Measurements from ENCODE around the gene ABCC2.

ABCC2 gene

GRCh38 chr10:99760321-99760720 is 22.1 kb upstream of the ABCC2 start:
- no peak for TF ChIP-seq CTCF (IDR thresholded peaks at IDR 0.05; ENCODE audit: control insufficient read depth, extremely low read depth, insufficient read depth)
- H3K4me3 ChIP-seq (ENCODE audit: low read depth, low read length): no peak overlapping the region
- no peak for DNase-seq (ENCODE audit: low read depth)

DNA sequence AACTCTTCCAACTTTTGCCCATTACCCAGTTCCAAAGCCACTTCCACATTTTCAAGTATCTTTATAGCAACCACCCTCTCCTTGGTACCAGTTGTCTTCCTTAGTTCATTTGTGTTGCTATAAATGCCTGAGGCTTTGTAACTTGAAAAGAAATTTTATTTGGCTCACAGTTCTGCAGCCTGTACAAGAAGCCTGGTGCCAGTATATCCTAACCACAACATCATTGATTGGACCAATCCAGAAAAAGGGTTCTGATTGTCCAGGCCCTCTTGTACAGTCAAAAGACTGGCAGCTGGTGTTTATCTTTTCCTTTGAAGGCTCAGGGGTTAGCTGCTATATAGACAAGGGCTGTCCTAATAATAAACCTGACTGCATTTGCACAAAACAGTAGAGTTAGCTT is 21.1 kb upstream of the ABCC2 start:
- no peak for DNase-seq (ENCODE audit: low read depth)
- H3K4me3 ChIP-seq (ENCODE audit: low read depth, low read length): no peak overlapping the region
- TF ChIP-seq CTCF (IDR thresholded peaks at IDR 0.05; ENCODE audit: control insufficient read depth, extremely low read depth, insufficient read depth): no peak

GRCh38 chr10:99765672-99766301 is 16.7 kb upstream of the ABCC2 start:
- DNase-seq (ENCODE audit: low read depth): no peak
- TF ChIP-seq CTCF (IDR thresholded peaks at IDR 0.05; ENCODE audit: control insufficient read depth, extremely low read depth, insufficient read depth): no peak
- no peak overlapping the region for H3K4me3 ChIP-seq (ENCODE audit: low read depth, low read length)

DNA sequence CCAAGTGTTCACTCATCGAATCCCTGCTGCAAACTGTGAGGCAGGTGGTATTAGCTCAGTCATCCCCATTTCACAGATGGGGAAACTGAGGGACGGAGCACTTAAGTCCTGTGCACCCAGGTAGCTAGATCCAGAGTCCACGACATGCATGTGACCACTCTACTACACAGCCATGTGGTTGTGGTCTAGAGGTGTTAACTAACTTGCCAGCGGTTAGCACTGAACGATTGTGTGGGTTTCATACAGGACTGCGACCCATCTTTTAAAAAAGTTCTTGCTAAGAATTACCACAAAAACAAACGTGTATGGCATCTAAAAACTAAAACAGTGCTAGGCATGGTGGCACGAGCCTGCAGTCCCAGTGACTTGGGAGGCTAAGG is 16.1 kb upstream of the ABCC2 start:
- no peak overlapping the region for H3K4me3 ChIP-seq (ENCODE audit: low read depth, low read length)
- TF ChIP-seq CTCF (IDR thresholded peaks at IDR 0.05; ENCODE audit: control insufficient read depth, extremely low read depth, insufficient read depth): no peak
- no peak for DNase-seq (ENCODE audit: low read depth)

DNA sequence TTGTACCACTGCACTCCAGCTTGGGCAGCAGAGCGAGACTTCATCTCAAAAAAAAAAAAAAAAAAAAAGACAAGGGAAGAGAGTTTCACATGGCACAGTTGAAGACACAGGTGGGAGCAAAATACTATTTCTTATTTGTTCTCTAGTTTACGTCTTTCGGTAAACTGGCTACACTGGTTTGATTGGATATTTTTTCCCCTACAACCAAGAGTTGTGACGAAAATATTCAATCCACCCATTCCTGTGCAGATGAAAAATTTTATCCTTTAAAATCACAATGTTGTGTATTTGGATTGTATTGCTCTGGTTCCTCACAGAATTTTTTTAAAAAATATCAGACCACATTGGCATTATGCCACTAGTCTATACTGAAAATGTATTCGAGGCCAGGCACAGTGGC is 14.5 kb upstream of the ABCC2 start:
- no peak overlapping the region for H3K4me3 ChIP-seq (ENCODE audit: low read depth, low read length)
- no peak for TF ChIP-seq CTCF (IDR thresholded peaks at IDR 0.05; ENCODE audit: control insufficient read depth, extremely low read depth, insufficient read depth)
- no peak for DNase-seq (ENCODE audit: low read depth)

GRCh38 chr10:99768556-99768955 is 13.9 kb upstream of the ABCC2 start:
- DNase-seq (ENCODE audit: low read depth): no peak
- no peak overlapping the region for H3K4me3 ChIP-seq (ENCODE audit: low read depth, low read length)
- TF ChIP-seq CTCF (IDR thresholded peaks at IDR 0.05; ENCODE audit: control insufficient read depth, extremely low read depth, insufficient read depth): no peak

GRCh38 chr10:99769706-99770105 is 12.7 kb upstream of the ABCC2 start:
- no peak for TF ChIP-seq CTCF (IDR thresholded peaks at IDR 0.05; ENCODE audit: control insufficient read depth, extremely low read depth, insufficient read depth)
- no peak for DNase-seq (ENCODE audit: low read depth)
- H3K4me3 ChIP-seq (ENCODE audit: low read depth, low read length): no peak overlapping the region
